NCI-H1930 (cell line): ENCODE results near the gene GNG7.
"Not testable (repeated sequence)": the region's sequence is repeated elsewhere in the genome, so short reads cannot be mapped to it uniquely, and the experiment has no call there.

ENCODE experiments used
- DNase-seq, 2 experiments: peaks; one replicate each; lab custom pipeline; 2025; lab: John Stamatoyannopoulos, UW

Gene GNG7

DNA sequence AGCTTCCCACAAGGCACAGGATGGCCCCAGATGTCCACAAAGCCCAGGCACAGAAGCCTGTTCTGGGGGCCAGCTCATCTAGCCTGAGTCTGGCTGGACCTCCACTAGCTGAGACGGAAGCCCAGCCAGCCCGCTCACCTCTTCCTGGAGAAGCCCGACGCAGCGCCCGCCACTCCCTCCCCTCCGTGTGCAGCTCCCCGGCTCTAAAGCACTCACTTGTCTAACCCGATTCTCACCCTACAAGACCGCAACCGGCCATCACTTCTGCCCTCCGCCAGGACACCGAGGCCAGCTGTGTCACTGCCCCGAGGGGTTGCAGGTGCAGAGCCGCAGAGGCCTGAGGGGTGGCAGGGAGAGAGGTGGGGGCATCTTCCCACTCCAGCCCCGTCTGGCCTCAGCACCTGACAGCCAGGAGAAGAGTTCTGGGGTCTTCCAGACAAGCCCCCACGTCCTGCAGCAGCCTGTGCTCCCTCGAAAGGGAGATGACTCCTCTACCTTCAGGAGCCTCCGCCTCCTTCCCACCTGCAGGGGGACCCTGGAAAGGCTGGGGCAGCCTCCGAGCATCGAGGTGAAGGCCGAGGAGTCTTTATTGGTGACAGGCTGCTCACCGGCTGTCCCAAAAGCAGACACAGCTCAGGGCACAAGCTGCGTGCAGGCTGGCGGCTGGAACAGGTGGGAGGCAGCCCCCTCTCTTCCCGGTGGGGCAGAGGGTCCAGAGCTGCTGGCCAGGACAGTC lies 24.6 kb upstream of the GNG7 start:
- no peak for DNase-seq

DNA sequence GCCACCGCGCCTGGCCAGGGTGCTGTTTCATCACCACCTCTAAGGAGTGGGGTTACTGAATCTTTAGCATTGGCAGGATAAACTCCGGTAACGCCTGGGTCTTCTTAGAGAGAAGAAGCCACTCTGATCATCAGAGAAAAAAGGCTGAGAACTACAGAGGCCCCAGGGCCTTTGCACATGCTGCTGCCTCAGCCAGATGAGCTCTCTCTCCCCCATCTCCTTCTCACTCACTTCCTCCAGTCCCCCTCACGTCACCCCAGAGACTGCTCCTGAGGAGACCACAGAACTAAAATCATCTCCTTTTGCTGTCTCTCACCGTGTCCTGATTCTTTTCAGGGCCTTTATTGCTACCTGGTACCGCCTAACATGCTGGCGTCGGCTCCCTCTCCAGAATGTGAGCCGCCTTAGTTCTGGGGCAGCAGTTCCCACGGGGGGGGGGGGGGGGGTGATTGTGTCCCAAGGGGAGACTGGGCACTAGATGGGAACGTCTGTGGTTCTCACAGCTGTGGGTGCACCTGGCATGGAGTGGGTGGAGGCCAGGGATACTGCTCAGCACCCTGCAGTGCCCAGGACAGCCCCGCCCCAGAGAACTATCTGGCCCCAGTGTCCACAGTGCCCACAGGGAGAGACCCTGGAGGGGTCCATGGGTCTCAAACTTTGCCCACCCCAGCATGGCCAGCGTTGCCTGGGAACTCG lies 23.8 kb upstream of the GNG7 start:
- no peak for DNase-seq

DNA sequence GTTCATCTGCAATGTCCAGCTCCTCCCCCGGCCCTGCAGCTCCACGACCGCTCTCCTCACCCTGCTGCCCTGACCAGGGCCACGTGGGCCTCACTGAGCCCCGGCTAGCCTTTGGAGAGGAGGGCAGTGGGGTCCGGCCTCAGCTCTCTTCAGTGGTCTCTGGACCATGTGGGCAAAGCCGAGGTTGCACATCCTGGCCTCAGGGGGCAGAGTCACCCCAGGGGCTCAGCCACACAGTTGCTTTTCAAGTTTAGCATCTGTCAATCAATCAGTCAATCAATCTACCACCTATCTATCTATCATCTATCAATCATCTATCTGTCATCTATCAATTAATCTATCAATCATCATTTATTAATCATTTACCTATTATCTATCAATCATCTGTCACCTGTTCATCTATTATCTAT lies 21.7 kb upstream of the GNG7 start:
- no peak for DNase-seq

DNA sequence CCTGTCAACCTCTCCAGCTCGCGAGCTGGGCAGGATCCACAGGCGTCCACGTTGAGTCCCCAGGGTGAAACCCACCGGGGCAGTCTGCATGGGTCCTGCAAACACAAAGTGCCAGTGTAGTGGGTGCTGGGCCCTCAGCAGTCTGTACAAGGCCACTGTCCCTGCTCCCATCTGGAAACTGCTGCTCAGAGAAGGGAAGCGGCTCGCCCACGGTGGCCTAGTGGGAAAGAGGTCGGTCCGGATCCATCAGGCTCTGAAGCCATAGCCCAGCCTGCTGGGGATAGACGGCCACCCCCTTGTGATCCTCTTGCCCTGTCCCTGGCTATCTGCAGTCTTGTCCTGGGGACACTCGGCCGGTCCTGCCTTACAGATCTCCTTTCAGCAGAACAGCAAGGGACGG lies 21.3 kb upstream of the GNG7 start:
- no peak for DNase-seq

DNA sequence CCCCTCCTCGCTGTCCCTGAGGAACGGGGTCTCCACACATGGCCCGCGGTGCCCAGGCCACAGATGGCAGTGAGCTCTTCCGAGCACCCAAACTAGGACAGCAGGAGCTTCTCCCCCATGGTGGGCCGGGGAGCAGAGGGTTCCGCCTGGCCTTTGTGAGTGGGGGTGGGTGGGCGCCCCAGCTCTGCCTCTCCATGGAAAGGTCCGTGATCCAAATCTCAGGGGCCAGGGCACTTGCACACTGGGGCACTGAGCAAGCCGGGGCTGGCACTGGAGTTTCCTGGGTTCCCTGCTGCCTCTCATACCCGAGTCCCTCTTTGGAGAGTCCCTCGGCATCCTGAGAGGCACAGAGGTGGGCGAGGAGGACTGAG lies 20.8 kb upstream of the GNG7 start:
- DNase-seq = no peak

DNA sequence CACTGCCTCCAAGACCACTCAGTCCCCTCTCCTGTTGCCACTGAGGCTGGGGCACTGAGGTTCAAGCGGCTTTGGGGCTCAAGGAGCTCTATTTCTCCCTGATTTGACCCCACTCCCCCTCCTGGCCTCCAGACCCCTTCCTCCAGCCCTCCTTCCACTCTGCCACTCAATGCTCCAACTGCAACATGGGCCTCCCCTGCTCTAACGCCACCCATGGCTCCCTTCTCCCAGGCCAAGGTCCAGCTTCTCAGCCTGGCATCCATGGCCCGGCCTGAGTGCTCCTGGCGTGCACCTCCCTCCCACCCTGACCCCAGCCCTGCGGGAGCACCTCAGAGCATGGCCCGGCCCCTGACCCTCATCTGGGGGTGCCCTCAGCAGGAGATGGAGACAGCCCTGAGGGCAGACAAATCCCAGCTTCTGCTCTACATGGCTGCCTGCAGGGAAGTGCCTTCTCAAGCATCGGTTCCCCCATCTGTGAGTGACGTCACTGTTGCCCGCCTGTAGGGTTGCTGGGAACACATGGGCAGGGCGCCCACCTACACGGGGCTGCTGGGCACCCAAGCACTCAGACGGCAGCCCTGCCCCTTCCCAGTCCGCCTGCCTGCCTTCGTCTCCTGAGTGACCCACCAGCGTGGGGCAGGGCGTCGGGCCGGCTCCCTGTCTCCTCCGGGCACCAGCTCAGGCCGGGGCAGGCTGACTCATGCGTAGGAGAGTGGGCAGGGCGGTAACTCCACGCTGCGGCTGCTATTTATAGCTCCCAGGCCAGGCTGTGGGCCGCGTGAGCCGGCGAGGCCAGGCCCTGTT lies 20.2 kb upstream of the GNG7 start:
- DNase-seq = no peak

DNA sequence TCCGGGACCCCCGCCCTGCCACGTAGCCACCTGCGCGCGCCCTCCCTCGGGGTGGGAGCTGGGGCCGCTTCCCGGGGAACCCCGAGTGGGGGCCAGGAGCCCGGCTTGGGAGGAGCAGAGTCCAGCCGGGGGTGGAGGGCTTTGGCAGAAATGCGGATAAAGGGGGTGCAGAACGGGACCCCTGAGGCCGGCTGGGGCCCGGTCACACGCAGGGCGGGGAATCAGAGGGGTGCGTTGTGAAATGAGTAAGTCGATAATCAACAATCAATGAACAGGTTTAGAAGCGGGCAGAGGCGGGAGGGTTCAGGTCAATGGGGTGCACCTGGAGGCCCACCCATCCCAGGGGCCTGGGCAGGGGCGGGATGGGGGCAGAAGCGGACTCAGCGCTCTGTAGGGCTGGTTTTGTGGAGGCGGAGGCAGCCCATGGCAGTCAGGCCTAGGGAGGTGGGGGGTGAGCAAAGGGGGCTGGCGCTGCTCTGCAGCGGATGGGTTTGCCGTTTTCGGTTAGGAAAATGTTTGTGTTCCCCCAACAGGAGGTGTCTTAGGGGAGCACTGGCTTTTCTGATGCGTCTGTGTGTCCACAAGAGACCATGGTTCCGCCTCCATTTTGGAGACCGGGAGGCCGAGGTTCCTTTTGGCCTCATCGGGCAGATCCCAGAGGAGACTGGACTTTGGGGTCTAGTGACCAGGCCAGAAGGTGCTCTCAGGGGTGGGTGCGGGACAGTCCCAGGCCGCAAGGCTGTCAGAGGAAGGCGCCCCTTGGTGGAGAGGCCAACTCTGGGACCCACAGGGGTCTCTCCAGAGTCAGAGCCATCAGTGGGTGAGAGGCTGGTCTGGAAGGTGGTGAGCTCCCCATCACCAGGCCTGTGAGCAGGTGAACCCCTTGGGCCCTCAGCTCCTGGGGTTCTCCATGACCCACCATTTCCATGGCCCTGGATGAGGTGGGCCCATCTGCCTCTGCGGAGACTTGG lies 19.4 kb upstream of the GNG7 start:
- DNase-seq = no peak

DNA sequence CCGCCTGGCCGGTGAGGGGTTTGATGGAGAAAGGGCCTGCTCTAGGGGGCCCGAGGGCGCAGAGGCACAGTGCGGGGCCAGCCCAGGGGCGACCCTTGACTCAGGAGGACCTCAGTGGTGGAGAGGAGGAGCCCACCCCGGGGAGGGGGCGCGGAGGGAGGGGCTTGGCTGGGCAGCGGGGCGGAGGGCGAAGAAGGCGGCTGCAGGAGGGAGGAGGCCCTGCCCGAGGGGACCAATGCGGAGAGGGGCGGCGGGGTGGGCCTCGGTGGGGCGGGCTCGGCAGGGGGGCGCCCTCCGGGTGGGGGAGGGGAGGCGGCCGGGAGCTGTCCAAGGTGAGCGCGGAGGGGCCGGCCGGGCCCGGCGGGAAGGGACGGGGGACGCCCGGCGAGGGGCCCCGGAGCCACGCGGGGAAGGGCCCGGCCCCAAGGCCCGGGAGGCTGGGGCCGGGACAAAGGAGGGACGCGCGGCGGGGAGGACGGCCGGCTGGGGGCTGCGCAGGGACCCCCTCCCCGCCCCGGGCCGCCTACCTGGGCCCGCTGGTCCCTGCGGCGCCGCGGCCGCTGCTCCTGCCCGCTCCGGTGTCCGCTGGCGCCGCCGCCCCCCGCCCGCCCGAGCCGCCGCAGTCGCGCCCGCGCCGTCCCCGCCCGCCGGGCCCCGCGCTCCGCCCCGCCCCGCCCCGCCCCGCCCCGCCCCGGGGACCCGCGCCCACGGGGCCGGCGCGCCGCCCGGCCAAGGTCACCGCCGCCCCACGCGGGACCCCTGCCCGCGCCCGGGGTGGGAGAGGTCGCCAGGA lies 18.5 kb upstream of the GNG7 start, which contains the start of gene DIRAS1:
Gene DIRAS1 (minus strand): TSS at position 596 of the 793 bp plus-strand sequence. CDS start 3,566 bp downstream, outside the sequence.
- no peak for DNase-seq

DNA sequence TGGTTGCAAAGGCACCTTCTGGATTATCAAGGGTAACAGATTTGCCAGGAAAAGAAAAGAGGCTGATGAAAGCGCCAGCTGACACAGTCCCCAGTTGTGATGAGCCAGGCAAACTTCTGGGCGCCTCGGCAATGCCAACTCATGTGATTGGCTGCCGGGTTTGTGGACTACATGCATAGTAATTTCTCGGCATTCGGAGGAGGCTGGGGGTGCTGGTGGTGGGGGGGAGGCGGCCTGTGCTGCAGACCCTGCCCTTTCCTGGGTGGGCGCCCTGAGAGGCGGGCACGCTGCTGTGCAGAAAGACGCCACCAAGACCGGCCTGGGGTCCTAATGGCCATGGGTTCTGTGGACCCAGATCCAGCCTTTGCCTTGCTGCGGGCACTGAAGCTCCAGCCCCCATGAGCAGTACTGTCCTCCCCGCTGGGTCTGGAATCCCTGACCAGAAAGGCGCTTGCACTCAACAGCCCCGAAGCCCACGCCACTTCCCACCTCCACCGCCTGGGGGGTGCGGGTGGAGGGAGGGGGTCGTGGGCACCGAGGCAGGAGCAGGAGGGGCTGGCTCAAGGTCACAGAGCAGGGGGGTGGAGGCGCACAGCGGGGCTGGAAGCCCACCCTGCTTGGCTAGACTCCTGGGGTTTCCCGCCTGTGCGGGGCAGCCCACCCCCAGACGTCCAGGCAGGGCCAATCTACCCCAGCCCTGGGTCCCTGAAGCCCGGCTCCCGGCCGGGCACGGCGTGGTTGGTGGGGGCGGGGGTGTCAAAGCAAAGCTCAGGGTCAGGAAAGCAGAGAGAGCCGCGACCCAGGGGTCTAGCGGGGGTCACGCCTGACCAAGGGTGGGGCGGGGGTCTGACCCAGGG lies 17.7 kb upstream of the GNG7 start:
- no peak for DNase-seq

DNA sequence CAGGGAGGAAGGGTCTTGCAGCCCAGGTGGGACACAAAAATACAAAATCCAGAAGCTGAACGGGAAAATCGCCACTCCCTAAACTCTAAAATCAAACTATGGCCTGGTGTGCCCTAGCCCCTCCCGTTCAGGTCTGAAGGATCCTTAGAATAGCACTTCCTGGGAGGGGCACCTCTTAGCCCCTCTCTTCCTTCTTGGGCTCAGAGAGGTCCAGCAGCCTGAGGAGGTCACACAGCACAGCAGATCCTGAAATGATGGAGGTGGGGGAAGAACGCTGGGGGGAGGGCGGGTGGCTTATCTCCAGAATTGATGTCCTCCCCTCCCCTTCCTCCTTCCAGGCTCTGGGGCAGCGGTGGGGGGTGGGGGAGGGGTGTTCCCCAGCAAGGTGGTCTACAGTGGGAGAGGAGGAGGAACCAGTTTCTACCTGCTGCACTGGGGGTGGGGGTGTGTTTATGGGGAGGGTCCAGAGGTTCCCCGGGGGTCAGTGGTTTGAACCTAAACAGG lies 16.8 kb upstream of the GNG7 start:
- DNase-seq = no peak

DNA sequence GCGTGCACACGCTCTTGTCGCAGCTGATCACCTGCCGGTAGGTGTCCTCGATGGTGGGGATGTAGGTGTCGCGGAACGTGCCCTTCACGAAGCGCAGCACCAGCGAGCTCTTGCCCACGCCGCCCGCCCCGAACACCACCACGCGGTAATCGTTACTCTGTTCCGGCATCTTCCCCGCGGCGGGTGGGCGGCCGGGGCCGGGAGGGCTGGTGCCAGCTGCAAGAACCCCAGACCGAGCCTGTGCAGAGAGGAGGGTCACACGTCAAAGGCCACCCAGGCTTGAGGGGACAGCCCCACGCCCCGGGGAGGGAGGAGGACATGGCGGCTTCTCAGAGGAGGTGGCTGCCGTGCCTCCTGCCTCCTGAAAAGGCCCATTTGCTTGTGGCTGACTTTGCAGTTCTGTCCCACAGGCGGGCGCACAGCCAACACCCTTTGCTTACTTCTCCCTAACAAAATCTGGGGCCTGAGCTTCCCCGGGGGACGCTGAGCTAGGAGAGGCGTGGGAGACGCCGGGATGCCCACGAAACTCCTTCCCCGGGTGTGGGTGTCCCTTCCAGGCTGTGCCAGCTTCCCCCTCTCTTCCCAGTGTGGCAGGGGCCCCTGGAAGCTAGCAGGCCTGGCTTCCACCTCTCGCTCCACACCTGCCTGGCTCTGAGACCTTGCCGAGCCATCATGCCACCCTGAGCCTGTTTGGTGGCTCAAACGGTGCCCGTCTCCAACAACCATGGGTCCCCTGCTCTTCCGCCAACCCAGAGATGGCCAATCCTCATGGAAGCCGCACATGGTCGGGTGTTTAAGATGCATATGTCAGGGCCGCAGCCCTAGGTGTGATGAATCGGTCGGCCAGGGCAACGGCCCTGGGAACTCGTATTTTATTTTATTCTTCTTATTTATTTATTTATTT lies 15.4 kb upstream of the GNG7 start:
- DNase-seq = no peak

DNA sequence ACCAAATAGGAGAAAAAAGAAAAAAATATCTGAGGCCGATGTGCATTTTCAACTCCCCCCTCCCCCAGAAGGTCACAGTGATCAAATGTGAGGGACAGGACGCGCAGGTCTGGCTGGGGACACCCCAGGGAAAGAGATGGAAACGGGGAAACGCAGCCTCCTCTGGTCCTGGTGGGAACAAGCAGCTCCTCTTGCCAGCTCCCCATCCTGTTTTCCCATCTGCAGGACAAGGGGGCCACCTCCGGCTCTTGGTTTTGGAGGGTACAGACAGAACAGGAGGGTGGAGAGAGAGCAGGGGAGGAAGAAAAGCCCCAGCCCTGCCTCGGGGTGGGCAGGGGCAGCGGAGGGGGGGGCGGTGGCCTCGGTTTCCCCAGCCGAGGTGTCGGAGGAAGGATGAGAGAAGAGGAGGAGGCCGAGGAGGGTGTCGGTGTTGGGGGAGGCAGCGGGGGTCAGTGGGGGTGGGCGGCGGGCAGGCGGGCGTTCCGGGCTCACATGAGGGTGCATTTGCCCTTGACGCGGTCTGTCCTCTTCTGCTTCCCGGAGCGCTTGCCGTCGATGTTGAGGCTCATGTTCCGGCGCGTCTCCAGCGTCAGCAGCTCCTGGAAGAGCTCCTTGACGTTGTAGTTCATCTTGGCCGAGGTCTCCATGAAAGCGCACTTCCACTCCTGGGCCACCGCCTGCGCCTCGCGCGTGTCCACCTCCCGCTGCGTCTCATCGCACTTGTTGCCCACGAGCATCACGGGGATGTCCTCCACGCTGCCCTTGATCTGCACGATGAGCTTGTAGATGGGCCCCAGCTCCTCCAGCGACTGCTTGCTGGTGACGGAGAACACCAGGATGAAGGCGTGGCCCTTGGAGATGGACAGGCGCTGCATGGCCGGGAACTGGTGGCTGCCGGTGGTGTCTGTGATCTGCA lies 14.5 kb upstream of the GNG7 start:
- no peak for DNase-seq

DNA sequence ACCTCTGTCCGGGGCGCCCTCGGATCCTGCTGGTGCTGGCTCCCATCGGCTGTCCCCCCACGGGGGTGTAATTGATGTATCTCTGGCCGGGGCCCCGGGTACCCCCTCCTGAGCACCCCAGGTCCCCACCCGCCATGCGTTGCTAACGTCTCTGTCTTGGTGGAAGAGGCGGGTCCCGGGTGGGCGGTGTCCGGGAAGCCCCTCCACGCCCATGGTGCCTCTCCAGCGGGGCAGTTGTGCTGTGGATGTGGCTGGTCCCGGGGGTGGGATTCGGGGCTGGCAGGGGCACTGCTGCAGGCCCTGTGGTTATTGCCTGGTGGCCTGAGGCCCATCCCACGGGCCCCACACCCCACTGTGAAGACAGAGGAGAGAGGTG lies 13.8 kb upstream of the GNG7 start:
- DNase-seq = no peak

DNA sequence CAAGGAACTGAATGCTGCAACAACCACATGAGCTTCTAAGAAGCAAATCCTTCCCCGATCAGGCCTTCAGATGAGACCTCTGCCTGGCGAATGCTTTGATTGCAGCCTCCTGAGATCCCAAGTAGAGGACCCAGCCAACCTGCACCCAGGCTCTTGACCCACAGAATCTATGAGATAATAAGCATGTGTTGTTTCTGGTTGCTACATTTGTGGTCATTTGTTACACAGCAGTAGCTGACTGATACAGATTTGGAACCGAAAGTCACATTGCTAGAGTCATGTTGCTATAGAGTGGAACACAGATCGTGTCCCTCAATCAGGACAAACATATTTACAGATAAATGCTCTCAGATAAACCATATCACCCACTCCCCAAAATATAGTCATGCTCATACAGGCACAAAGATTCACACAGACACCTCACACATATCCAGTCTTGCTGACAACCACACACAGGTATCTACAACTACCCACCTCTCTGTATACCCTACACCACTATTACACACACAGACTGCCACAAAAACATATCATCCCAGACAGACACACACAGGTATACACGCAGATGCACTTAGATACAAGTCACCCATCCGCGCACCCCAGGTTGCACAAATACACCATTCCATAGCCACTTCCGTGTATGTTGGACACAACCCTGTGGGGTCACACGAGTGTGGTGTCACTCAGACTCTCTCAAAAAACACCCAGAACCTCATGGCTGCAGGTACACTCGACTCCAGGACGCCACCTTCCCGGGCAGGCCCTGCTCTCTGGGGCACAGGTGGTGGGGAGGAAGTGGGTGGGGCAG lies 13.2 kb upstream of the GNG7 start:
- no peak for DNase-seq

DNA sequence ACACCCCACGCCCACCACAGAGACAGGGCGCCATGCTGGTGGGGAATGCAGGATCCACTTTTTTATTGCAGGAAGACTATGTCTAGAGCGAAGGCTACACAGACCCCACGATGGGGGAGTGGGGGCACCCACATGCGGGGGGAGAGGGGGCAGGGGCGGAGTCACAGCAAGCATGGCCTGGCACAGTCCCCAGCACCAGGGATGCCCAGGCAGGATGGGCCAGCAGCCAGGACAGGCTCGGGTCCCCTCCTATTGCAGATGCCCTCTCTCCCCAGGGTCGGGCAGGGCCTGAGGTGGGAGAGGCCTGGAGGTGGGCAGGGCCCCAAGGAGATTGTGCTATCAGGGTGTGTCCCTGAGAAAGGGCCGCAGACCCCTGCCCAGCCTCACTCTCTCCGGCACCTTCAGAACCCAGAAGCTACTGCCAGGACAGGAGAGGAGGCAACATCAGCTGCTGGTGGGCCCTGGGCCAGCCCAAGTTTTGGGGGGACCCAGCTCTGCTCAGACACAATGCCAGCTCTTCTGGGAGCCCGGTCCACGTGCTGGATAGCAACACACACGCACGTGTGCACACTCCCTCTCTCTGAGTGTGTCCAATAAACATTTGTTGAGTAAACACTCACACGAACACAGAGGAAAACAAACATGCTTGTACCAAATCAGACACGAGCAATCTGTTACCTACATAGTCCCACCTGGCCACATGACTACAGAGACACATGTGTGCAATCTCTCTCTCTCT lies 12.2 kb upstream of the GNG7 start:
- no peak for DNase-seq

DNA sequence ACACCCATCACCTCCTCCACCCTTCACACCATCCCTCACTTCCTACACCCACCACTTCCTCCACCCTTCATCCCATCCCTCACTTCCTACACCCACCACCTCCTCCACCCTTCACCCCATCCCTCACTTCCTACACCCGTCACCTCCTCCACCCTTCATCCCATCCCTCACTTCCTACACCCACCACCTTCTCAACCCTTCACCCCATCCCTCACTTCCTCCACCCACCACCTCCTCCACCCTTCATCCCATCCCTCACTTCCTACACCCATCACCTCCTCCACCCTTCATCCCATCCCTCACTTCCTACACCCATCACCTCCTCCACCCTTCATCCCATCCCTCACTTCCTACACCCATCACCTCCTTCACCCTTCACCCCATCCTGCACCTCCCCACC lies 11.6 kb upstream of the GNG7 start:
- DNase-seq = not testable (repeated sequence)
